LNCaP clone FGC (cell line): ENCODE data around the gene OSBPL5.
"Not testable (repeated sequence)": the region's sequence is repeated elsewhere in the genome, so short reads cannot be mapped to it uniquely, and the experiment has no call there.

ENCODE experiments used
- DNase-seq: peaks from one replicate; pipeline ENCODE4 v3.0.0-alpha.2; 2011; ENCODE audit warnings: low read depth
- H3K4me3 ChIP-seq: 2 replicates; pipeline ENCODE4 v1.5.1; 2011; ENCODE audit warnings: mild to moderate bottlenecking, low read depth, low read length, control low read depth
- TF ChIP-seq, protein P1 (sequence below): IDR thresholded peaks from 2 replicates; pipeline ENCODE4 v1.5.1; 2012; ENCODE audit warnings: mild to moderate bottlenecking; ENCODE audit not compliant: control insufficient read depth, insufficient read depth; ENCODE audit errors: extremely low read depth

OSBPL5 gene

DNA sequence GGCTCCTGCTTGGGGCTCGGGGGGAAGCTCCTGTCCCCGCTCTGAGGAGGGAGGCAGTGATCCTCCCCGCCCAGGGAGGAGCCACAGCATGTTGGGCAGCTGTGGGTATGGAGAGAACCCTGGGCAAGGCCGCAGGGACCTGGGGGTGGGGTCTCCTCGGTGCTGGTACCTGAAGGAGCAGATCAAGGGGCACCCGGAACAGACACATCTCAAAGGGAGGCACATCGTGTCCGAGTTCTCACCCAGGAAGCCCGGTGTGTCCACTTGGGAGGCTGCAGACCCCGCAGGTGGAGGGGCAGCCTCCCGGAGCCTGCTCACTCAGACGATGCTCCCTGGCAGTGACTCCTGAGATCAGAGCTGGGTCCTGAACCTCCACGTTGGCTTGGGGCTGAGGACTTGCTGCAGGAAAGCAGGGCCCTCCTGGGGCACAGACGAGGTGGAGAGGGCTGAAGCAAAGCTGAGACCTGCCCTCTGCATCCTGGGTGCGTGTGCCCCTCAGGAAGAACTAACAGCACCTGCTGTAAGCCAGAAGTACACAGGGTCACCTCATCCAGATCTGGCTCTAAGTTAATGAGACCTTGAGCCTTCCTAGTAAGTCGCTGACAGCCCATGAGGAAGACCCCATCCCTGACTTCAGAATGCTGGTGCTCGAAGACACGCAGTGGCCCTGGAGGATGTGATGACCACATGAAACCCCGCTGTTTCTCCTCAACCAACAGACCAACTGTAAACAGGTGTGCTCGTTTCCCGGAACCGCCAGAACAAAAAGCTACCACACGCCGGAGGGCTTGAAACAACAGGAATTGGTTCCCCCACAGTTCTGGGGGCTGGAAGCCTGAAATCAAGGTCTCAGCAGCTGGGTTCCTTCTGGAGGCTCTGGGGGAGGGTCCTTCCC lies 5.9 kb upstream of the OSBPL5 start:
- DNase-seq = no peak
- TF ChIP-seq, protein P1, sequence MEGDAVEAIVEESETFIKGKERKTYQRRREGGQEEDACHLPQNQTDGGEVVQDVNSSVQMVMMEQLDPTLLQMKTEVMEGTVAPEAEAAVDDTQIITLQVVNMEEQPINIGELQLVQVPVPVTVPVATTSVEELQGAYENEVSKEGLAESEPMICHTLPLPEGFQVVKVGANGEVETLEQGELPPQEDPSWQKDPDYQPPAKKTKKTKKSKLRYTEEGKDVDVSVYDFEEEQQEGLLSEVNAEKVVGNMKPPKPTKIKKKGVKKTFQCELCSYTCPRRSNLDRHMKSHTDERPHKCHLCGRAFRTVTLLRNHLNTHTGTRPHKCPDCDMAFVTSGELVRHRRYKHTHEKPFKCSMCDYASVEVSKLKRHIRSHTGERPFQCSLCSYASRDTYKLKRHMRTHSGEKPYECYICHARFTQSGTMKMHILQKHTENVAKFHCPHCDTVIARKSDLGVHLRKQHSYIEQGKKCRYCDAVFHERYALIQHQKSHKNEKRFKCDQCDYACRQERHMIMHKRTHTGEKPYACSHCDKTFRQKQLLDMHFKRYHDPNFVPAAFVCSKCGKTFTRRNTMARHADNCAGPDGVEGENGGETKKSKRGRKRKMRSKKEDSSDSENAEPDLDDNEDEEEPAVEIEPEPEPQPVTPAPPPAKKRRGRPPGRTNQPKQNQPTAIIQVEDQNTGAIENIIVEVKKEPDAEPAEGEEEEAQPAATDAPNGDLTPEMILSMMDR = no peak
- no peak overlapping the region for H3K4me3 ChIP-seq

DNA sequence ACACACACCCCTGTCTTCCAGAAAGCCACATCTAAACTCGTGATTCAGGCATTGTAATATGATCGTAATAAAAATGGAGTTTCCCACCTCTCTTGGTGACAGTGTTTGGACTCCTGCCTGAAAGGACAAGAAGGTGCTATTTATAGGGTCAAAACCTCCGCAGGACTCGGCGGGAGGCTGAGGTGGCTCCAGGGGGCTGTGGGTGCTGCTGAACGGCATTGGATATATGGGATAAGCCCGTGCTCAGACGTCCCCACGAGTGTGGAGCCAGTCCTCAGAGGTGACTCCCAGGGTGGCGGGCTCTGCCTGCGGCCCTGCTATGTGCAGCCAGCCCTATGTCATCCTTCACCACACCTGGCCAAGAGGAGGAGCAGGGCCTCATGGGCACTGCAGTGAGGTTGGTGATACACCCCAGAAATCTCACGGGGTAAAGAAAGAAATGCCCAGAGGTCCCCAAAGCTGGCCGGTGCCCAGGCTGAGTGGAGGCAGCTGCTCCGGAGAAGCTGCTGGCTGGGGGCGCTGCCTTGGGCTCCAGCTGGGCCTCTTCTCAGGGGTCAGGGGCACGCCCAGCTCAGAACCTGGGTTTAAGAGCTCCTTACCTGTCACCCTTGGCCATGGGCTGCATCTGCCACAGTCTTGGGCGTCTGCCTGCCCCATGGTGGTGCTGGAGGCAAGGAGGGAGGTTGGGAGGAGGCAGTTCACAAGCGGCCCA lies 5.1 kb upstream of the OSBPL5 start:
- TF ChIP-seq, protein P1 = no peak
- H3K4me3 ChIP-seq = no peak overlapping the region
- peak; percentile 47 for DNase-seq

DNA sequence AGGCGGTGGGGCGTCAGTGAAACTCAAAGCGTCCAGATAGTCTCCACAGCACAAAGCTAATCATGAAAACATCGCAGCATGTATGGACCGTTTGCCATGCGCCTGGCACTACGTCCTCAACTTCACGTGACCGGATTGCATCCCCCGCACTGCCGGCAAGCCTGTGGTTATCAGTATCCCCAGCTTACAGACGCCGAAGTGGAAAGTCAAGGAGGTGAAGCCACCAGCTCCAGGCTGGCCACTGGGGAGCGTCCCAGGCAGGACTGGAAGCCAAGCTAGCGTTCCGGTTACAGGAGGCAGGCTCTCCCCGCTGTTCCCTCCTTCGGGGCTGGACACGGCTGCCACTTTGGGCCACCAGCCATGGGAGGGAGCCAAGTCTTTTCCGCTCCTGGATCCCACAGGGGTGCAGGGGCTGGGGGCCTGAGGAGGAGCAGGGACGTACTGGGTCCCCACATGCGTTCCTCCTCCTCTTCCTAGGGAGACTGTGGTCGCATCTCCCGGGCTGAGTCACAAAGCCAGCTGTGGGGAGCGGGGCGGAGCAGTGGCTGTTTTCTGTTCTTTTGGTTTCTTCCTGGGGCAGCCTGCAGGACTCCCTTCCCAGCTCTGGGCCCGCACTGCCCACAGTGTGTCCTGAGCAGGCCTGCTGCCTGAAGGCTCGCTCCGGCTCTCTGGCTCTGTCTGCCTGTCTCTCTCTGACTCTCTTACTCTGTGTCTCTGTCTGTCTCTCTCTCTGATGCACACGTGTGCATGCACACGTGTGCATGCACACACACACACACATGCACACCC lies 4.3 kb upstream of the OSBPL5 start:
- TF ChIP-seq, protein P1 = no peak
- DNase-seq = no peak
- H3K4me3 ChIP-seq = no peak overlapping the region

DNA sequence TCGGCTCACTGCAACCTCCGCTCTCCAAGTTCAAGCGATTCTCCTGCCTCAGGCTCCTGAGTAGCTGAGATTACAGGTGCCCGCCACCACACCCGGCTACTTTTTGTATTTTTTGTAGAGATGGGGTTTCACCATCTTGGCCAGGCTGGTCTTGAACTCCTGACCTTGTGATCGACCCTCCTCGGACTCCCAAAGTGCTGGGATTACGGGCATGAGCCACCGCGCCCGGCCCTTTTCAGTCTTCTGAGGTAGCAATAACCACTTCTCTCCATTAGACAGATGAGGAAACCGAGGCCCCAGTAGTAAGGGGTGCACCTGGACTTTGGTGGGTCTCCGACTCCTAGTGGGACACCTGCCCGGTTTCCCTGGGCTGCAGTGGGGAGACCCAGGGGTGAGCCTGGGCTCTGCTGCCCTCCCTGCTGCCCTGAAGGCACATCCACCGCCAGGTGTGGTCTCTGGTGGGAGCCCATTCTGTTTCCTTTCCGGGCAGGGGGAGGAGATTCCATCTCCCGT lies 3.7 kb upstream of the OSBPL5 start:
- H3K4me3 ChIP-seq, DNase-seq: not testable (repeated sequence)

DNA sequence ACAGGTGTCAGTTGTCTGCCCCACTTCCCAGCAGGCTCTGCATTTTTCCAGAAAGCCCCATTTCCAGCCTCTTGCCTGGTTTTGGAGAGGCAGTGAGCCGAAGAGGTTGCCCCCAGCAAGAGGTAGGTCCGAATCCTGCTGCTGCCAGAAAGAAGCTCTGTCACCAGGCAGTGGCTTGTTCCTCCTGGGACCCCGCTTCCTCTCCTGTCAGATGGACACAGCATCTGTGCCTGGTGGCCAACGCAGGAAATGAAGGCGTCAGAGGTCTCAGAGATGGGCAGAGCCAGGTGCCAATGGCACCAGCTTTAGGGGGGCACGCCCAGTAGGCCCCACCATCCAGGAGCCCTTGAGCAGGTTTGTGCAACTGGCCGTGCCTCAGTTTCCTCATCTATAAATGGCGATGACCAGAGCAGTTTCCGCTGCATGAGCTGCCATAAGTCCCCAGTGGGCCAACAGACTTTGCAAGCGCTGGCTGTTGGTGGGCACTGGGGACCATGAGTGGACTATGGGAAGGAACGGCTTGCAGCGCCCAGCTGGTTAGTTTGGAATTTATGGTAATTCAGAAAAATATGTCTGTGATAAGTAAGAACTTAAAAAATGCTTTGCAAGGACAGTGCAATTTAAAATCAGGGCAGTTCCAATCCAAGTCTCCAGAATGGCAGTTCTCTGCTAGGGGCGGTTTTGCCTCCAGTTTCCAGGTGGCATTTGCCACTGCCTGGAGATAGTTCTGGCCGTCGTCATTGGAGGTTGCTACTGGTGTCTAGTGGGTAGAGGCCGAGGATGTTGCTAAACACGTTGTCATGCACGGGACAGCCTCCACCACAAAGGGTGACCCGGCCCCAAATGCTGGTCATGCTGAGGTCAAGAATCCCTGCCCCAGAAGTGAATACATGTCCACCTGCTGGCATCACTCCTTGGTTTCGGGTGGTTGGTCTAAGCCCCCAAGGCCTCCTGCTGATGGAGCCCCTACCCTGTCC lies 2.3 kb upstream of the OSBPL5 start:
- DNase-seq = no peak
- no peak overlapping the region for H3K4me3 ChIP-seq
- TF ChIP-seq, protein P1 = no peak

DNA sequence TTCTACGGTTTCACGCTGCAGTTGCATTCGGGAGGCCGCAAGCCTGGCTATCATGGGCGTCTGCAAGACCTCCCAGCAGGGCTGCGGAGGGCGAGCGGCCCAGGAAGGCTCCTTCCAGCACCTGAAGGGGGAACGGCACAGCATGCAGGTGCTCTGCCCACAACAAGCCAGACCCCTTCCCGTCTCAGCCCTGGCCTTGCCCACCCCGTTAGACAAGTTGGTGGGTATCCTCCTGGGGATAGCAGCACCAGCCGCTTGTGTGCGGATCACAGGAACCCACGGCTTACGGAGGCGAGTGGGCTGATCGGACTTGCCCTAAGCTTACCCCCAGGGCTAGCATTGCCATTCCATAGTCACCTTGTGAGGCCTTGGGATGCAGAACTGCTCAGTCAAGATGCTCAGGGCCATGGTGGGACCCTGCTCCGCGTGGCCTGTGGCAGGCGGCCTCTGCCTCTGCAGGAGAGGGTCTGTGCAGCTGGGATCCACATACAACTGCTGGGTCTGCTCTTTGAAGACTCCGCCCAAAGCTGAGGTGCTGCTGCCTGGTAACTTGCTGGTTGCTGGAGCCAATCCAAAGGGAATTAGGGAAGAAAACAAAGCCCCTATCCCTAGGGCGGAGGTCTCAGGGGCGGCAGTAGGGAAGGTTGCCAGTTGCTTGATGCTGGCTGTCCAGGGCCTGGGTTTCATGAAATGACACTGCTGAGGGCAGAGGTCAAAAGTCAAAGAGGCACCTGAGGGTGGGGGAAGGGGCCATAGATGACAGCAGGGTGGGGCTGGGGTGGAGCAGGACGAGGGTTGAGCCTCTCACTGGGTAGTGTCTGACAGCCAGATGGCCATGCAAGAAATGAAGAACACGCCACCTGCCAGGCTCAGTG lies 1.4 kb upstream of the OSBPL5 start:
- TF ChIP-seq, protein P1 = no peak
- DNase-seq = no peak
- H3K4me3 ChIP-seq = no peak overlapping the region
